ENCODE measurements around the gene MED27. TPM values are rescaled to one million over a fixed set of nuclear protein-coding genes. Genes with fewer than 3 reads are reported as not detected.

MED27 gene
- total RNA-seq, 1 donor from 2014 or later: 24.1 TPM

- no peak for DNase-seq (ENCODE audit: extremely low spot score, unreplicated experiment)
- no peak overlapping the region for H3K27ac Mint-ChIP-seq (ENCODE audit: unreplicated experiment)
Measured at GRCh38 chr9:132040808-132041207, 38.9 kb downstream of the MED27 start.

GRCh38 chr9:132040246-132040645 is 39.4 kb downstream of the MED27 start:
- Mint-ChIP-seq H3K4me3 (ENCODE audit: unreplicated experiment) (no peak overlapping the region), H3K4me1 (ENCODE audit: unreplicated experiment) (peaks cover 27% of the 10 kb centered on the region), H3K36me3 (ENCODE audit: unreplicated experiment) (peaks cover 3% of the 10 kb centered on the region), H3K27ac (ENCODE audit: unreplicated experiment) (no peak overlapping the region), H3K27me3 (ENCODE audit: unreplicated experiment) (no peaks in the 10 kb centered on the region), H3K9me3 (ENCODE audit: unreplicated experiment) (no peaks in the 10 kb centered on the region)
- DNase-seq (ENCODE audit: extremely low spot score, unreplicated experiment): no peak
- TF ChIP-seq CTCF (IDR thresholded peaks at IDR 0.05): no peak

More at GRCh38 chr9:132040808-132041207, 38.9 kb downstream of the MED27 start:
- no peak for TF ChIP-seq CTCF (IDR thresholded peaks at IDR 0.05)
- Mint-ChIP-seq H3K4me3 (ENCODE audit: unreplicated experiment) (no peak overlapping the region), H3K27me3 (ENCODE audit: unreplicated experiment) (no peaks in the 10 kb centered on the region), H3K36me3 (ENCODE audit: unreplicated experiment) (peaks cover 3% of the 10 kb centered on the region), H3K4me1 (ENCODE audit: unreplicated experiment) (peaks cover 27% of the 10 kb centered on the region), H3K9me3 (ENCODE audit: unreplicated experiment) (no peaks in the 10 kb centered on the region)

- Mint-ChIP-seq H3K27me3 (ENCODE audit: unreplicated experiment) (no peaks in the 10 kb centered on the region), H3K36me3 (ENCODE audit: unreplicated experiment) (peaks cover 3% of the 10 kb centered on the region), H3K4me3 (ENCODE audit: unreplicated experiment) (no peak overlapping the region), H3K4me1 (ENCODE audit: unreplicated experiment) (peaks cover 22% of the 10 kb centered on the region), H3K27ac (ENCODE audit: unreplicated experiment) (no peak overlapping the region), H3K9me3 (ENCODE audit: unreplicated experiment) (no peaks in the 10 kb centered on the region)
- no peak for TF ChIP-seq CTCF (IDR thresholded peaks at IDR 0.05)
- no peak for DNase-seq (ENCODE audit: extremely low spot score, unreplicated experiment)
Measured at GRCh38 chr9:132039284-132039683, 40.4 kb downstream of the MED27 start.

GRCh38 chr9:132037458-132037857 is 42.2 kb downstream of the MED27 start:
- no peak for DNase-seq (ENCODE audit: extremely low spot score, unreplicated experiment)
- Mint-ChIP-seq H3K4me1 (ENCODE audit: unreplicated experiment) (peaks cover 20% of the 10 kb centered on the region), H3K27ac (ENCODE audit: unreplicated experiment) (no peak overlapping the region), H3K9me3 (ENCODE audit: unreplicated experiment) (no peaks in the 10 kb centered on the region), H3K36me3 (ENCODE audit: unreplicated experiment) (peaks cover 3% of the 10 kb centered on the region), H3K27me3 (ENCODE audit: unreplicated experiment) (no peaks in the 10 kb centered on the region), H3K4me3 (ENCODE audit: unreplicated experiment) (no peak overlapping the region)
- TF ChIP-seq CTCF (IDR thresholded peaks at IDR 0.05): no peak

GRCh38 chr9:132036521-132036920 is 43.1 kb downstream of the MED27 start:
- DNase-seq (ENCODE audit: extremely low spot score, unreplicated experiment): no peak
- H3K4me3 Mint-ChIP-seq (ENCODE audit: unreplicated experiment): no peak overlapping the region
- no peaks in the 10 kb centered on the region for H3K9me3 Mint-ChIP-seq (ENCODE audit: unreplicated experiment)
- H3K27ac Mint-ChIP-seq (ENCODE audit: unreplicated experiment): no peak overlapping the region
- TF ChIP-seq CTCF (IDR thresholded peaks at IDR 0.05): no peak
- H3K27me3 Mint-ChIP-seq (ENCODE audit: unreplicated experiment): no peaks in the 10 kb centered on the region
- peaks cover 20% of the 10 kb centered on the region for H3K4me1 Mint-ChIP-seq (ENCODE audit: unreplicated experiment)
- H3K36me3 Mint-ChIP-seq (ENCODE audit: unreplicated experiment): peaks cover 3% of the 10 kb centered on the region

Measured in osteocyte (in vitro differentiated cells).